Suprapubic skin (tissue), 3 donors: ENCODE results near the gene TRMT2A.

Experiments used
- CTCF ChIP-seq, 2 donors: fragments of 200-600 bp in 1 of 2; fragments of 450-650 bp in 1 of 2; sonication (generic) in 1 of 2; IDR thresholded peaks; one replicate each; pipeline ENCODE4 v1.5.1; 2016 to 2019; ENCODE audit warnings: antibody characterized with exemption in 2 of 2, mild to moderate bottlenecking in 1 of 2, moderate library complexity in 1 of 2
- POLR2A ChIP-seq, 2 donors: fragments of 450-650 bp; IDR thresholded peaks; one replicate each; pipeline ENCODE4 v1.6.1; 2017; ENCODE audit warnings: antibody characterized with exemption in 2 of 2, mild to moderate bottlenecking in 2 of 2, moderate library complexity in 2 of 2

- no peak for TF ChIP-seq CTCF (IDR thresholded peaks at IDR 0.05)
- no peak for TF ChIP-seq POLR2A (IDR thresholded peaks at IDR 0.05)
These were observed 10.4 kb upstream of the TRMT2A start for GRCh38 chr22:20127318-20127868.
